ENCODE measurements around the gene NEGR1.

DNA sequence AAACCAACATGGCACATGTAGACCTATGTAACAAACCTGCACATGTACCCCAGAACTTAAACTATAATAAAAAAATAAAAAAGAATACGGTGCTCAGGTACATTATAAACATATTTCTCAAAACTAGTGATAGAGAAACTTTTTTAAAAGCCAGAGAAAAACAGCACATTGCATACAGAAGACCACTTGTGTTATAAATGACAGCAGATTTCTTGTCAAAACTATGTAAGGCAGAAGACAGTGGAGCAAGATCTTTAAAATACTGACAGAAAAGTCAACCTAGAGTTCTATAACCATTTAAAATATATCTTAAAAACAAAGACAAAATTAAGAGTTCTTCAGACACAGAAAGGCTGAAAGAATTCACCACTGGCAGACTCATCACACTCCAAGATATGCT, 144.7 kb downstream of the NEGR1 start:
- TF ChIP-seq, protein P1, sequence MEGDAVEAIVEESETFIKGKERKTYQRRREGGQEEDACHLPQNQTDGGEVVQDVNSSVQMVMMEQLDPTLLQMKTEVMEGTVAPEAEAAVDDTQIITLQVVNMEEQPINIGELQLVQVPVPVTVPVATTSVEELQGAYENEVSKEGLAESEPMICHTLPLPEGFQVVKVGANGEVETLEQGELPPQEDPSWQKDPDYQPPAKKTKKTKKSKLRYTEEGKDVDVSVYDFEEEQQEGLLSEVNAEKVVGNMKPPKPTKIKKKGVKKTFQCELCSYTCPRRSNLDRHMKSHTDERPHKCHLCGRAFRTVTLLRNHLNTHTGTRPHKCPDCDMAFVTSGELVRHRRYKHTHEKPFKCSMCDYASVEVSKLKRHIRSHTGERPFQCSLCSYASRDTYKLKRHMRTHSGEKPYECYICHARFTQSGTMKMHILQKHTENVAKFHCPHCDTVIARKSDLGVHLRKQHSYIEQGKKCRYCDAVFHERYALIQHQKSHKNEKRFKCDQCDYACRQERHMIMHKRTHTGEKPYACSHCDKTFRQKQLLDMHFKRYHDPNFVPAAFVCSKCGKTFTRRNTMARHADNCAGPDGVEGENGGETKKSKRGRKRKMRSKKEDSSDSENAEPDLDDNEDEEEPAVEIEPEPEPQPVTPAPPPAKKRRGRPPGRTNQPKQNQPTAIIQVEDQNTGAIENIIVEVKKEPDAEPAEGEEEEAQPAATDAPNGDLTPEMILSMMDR (conservative IDR thresholded peaks at IDR 0.05; ENCODE audit: low read length), result no peak
- TF ChIP-seq EZH2phosphoT487 (IDR thresholded peaks at IDR 0.05; ENCODE audit: borderline replicate concordance), result no peak

Data from Loucy (cell line).